Sigmoid colon (tissue), 4 donors: Measurements from ENCODE around the gene LDLRAD3.

Experiments
- EP300 ChIP-seq, 4 donors: sonication (generic); formaldehyde crosslinking; IDR thresholded peaks; one replicate each; pipeline ENCODE4 v1.6.1; 2017; ENCODE audit warnings: antibody characterized with exemption in 4 of 4
- POLR2A ChIP-seq, 2 donors: fragments of 450-650 bp; IDR thresholded peaks; one replicate each; pipeline ENCODE4 v1.6.1; 2016; ENCODE audit warnings: antibody characterized with exemption in 2 of 2, mild to moderate bottlenecking in 2 of 2, moderate library complexity in 2 of 2
- POLR2AphosphoS5 ChIP-seq, 4 donors: sonication (generic); formaldehyde crosslinking; IDR thresholded peaks; one replicate each; pipeline ENCODE4 v1.6.1; 2017; ENCODE audit warnings: antibody characterized with exemption in 4 of 4
- TF ChIP-seq, protein P1 (sequence below), 4 experiments: fragments of 450-650 bp in 3 of 4; fragments of 200-600 bp in 1 of 4; IDR thresholded peaks; one replicate each; pipeline ENCODE4 v1.5.1; 2016 to 2019; ENCODE audit warnings: antibody characterized with exemption in 4 of 4, mild to moderate bottlenecking in 3 of 4, moderate library complexity in 2 of 4

DNA sequence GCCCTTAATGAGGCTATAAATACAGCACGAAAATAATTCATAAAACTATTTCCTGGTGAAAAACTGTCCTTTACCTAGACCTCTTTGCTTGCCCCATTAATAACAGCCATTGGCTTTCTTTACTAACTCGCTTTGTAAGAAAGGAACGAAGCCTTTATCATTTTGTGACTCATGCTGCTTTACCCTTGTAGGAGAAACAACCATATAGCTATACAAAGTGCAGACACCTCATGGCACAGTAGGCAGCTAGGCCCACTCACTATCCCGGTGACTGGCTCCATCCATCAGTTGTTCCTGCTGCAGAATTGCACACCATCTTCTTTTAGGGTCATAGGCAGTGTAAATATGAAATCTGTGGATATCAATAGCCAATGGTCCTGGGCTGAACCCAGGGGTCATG, 85.8 kb downstream of the LDLRAD3 start:
- TF ChIP-seq POLR2A (IDR thresholded peaks at IDR 0.05) (no peak), POLR2AphosphoS5 (IDR thresholded peaks at IDR 0.05) (no peak), EP300 (IDR thresholded peaks at IDR 0.05) (no peak)
- TF ChIP-seq, protein P1, sequence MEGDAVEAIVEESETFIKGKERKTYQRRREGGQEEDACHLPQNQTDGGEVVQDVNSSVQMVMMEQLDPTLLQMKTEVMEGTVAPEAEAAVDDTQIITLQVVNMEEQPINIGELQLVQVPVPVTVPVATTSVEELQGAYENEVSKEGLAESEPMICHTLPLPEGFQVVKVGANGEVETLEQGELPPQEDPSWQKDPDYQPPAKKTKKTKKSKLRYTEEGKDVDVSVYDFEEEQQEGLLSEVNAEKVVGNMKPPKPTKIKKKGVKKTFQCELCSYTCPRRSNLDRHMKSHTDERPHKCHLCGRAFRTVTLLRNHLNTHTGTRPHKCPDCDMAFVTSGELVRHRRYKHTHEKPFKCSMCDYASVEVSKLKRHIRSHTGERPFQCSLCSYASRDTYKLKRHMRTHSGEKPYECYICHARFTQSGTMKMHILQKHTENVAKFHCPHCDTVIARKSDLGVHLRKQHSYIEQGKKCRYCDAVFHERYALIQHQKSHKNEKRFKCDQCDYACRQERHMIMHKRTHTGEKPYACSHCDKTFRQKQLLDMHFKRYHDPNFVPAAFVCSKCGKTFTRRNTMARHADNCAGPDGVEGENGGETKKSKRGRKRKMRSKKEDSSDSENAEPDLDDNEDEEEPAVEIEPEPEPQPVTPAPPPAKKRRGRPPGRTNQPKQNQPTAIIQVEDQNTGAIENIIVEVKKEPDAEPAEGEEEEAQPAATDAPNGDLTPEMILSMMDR (IDR thresholded peaks at IDR 0.05), result no peak
